Tibial nerve (tissue), 3 donors: Measurements from ENCODE around the gene FPR3.

Experiments used
- POLR2A ChIP-seq, 2 donors: fragments of 450-650 bp; IDR thresholded peaks; one replicate each; pipeline ENCODE4 v1.6.1; 2017; ENCODE audit warnings: antibody characterized with exemption in 2 of 2, mild to moderate bottlenecking in 2 of 2, moderate library complexity in 2 of 2
- TF ChIP-seq, protein P1 (sequence below), 5 experiments: fragments of 200-600 bp in 3 of 5; fragments of 450-650 bp in 2 of 5; sonication (generic) in 3 of 5; IDR thresholded peaks; one replicate each; pipeline ENCODE4 v1.5.1; 2016 to 2019; ENCODE audit warnings: antibody characterized with exemption in 5 of 5, mild to moderate bottlenecking in 3 of 5, moderate library complexity in 2 of 5

DNA sequence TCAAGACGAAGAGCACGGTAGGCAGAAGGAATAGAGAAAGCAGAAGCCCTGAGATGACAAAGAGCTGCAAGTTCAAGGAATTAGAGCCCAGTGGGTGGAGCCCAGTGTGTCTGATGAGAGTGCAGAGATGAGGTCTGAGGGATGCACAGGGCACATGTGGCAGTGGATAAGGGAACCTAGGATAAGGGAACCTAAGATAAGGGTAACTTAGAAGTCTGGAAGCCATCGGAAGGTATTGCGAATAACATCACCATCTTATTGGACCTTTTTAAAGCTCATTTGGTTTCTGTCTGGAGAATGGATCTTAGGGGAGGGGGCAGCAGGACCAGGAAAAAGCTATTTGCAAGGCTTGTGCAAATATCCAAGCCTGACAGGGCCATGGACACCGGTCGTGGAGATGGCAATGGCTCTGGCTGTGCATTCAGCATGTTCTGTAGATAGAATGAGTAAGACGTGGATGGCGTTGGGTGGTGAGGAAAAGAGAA is 1.3 kb downstream of the FPR3 start:
- TF ChIP-seq, protein P1, sequence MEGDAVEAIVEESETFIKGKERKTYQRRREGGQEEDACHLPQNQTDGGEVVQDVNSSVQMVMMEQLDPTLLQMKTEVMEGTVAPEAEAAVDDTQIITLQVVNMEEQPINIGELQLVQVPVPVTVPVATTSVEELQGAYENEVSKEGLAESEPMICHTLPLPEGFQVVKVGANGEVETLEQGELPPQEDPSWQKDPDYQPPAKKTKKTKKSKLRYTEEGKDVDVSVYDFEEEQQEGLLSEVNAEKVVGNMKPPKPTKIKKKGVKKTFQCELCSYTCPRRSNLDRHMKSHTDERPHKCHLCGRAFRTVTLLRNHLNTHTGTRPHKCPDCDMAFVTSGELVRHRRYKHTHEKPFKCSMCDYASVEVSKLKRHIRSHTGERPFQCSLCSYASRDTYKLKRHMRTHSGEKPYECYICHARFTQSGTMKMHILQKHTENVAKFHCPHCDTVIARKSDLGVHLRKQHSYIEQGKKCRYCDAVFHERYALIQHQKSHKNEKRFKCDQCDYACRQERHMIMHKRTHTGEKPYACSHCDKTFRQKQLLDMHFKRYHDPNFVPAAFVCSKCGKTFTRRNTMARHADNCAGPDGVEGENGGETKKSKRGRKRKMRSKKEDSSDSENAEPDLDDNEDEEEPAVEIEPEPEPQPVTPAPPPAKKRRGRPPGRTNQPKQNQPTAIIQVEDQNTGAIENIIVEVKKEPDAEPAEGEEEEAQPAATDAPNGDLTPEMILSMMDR (IDR thresholded peaks at IDR 0.05), result no peak
- TF ChIP-seq POLR2A (IDR thresholded peaks at IDR 0.05), result no peak
